Stomach (tissue), 9 donors: ENCODE data around the gene PRRT1B. TPM values are rescaled to one million over a fixed set of nuclear protein-coding genes. Genes with fewer than 3 reads are reported as not detected.

ENCODE experiments used
- DNase-seq, 2 donors: peaks; one replicate each; pipeline versions ENCODE4 v3.0.0 to v3.0.0-alpha.2; 2013 to 2019
- H3K27ac ChIP-seq, 5 donors: fragments of 200-600 bp in 4 of 5; sonication (generic) in 4 of 5; one replicate each; pipeline ENCODE4 v1.5.1; 2013 to 2019; ENCODE audit warnings: mild to moderate bottlenecking in 1 of 5, moderate library complexity in 1 of 5
- H3K27me3 ChIP-seq, 3 donors: fragments of 200-600 bp; sonication (generic); one replicate each; pipeline ENCODE4 v1.5.1; 2017 to 2019; ENCODE audit warnings: mixed run types in 1 of 3
- H3K36me3 ChIP-seq, 4 donors: fragments of 200-600 bp; sonication (generic); 1 replicate in 3 of 4; 2 replicates in 1 of 4; pipeline ENCODE4 v1.5.1; 2016 to 2019
- H3K4me1 ChIP-seq, 4 donors: fragments of 200-600 bp; sonication (generic); one replicate each; pipeline ENCODE4 v1.5.1; 2016 to 2019
- H3K4me3 ChIP-seq, 4 donors: fragments of 200-600 bp; sonication (generic) in 3 of 4; one replicate each; pipeline ENCODE4 v1.5.1; 2016 to 2019; ENCODE audit warnings: mild to moderate bottlenecking in 1 of 4
- H3K9me3 ChIP-seq, 4 donors: fragments of 200-600 bp; sonication (generic); one replicate each; pipeline ENCODE4 v1.5.1; 2016 to 2019
- EP300 ChIP-seq: sonication (generic); formaldehyde crosslinking; IDR thresholded peaks from one replicate; pipeline ENCODE4 v1.6.1; 2017; ENCODE audit warnings: antibody characterized with exemption
- POLR2A ChIP-seq, 4 donors: fragments of 450-650 bp; IDR thresholded peaks; one replicate each; pipeline ENCODE4 v1.6.1; 2016; ENCODE audit warnings: antibody characterized with exemption in 4 of 4, control low read depth in 2 of 4, mild to moderate bottlenecking in 1 of 4, moderate library complexity in 1 of 4
- POLR2AphosphoS5 ChIP-seq, 3 donors: sonication (generic); formaldehyde crosslinking; IDR thresholded peaks; one replicate each; pipeline ENCODE4 v1.6.1; 2016; ENCODE audit warnings: antibody characterized with exemption in 3 of 3
- WGBS, 5 donors: extraction: QIAGEN DNeasy Blood & Tissue Kit in 3 of 5; methylation state at CpG; one replicate each; pipeline versions ENCODE4 v1.1.5 to v1.1.7; 2013 to 2018; 5-methylcytosine and 5-hydroxymethylcytosine counted together
- intact Hi-C: fragments of 100-400 bp; cut with DNase I; formaldehyde crosslinking; loops from one replicate; pipeline ENCODE4 v1.15.1; 2023; ENCODE audit warnings: low total_unique reads
- polyA plus RNA-seq, 3 donors: library from polyadenylated mRNA; stranded (reverse); fragments of 200-250 nt; gene quantifications; one replicate each; pipeline ENCODE4 v1.2.3, GENCODE V29; 2013
- total RNA-seq, 5 donors: library from RNA; depleted of rRNA; stranded (reverse); fragments of >200 nt; gene quantifications; one replicate each; pipeline versions ENCODE4 v1.1.0 to v1.2.3, GENCODE V29; 2014 to 2016
- TF ChIP-seq, protein P1 (sequence below), 7 experiments: fragments of 450-650 bp in 4 of 7; fragments of 200-600 bp in 3 of 7; sonication (generic) in 3 of 7; IDR thresholded peaks; one replicate each; pipeline ENCODE4 v1.5.1; 2016 to 2019; ENCODE audit warnings: antibody characterized with exemption in 7 of 7, control low read depth in 2 of 7, mild to moderate bottlenecking in 1 of 7
- donor health status: healthy with polysubstance abuse.
- donor health status: Bipolar disorder and iron deficiency.
- donor health status: healthy.

PRRT1B gene
- total and polyA plus RNA-seq, 8 donors, result 0.48 to 10.9 (median 1.6) TPM; not detected in 2

DNA sequence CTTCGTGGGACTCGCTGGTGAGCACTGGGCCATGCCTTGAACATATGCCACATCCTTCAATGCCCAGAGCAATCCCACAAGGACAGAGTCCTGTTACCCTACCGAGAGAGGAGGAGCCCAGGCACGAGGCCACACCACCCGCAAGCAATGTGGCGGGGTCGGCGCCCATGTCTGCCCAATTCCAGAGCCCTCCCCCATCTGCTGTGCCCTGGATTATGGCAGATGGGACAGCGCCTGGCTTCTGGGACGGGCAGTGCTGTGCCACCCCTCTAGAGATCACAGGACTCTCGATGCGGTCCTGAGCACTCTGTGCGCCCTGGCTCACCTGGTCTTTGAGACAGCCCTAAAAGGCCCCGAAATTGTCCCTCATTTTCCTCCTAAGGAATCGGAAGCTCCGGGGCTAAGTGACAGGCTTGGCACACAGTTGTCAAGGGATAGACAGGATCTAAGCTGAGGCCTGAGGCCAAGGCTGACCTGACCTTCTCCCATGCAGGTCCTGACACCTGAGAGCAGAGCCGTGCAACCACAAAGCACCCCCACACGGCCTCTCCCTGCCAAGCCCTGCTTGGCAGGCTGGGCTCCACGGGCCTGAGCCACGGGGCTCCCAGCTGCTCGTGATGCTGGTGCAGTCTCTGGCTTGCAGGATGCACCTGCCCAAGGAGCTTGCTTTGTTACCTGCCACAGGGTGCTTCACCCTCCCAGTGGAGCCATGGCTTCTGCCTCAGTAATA, 48.8 kb downstream of the PRRT1B start:
- no peak overlapping the region for H3K27ac ChIP-seq
- H3K36me3 ChIP-seq, result peaks cover 48 to 97% (median 89%) of the 10 kb centered on the region in 4 donors
- intact Hi-C loops, result loop anchor here (5.0 kb wide), 1 partner anchor 148 kb away; the partner anchor contains the start of gene RAPGEF1

GRCh38 chr9:131594906-131595665, 49.8 kb downstream of the PRRT1B start:
- intact Hi-C loops, result loop anchor here (5.0 kb wide), 1 partner anchor 147 kb away; the partner anchor contains the start of gene RAPGEF1
- no peaks in the 10 kb centered on the region for H3K9me3 ChIP-seq
- no peak overlapping the region for H3K4me3 ChIP-seq
- 70 to 79% (median 78%) methylated on average over 14 to 20 of the region's 20 CpGs for WGBS, 5 donors
- DNase-seq, result no peak
- peaks cover 40 to 97% (median 88%) of the 10 kb centered on the region in 4 donors for H3K36me3 ChIP-seq
- H3K4me1 ChIP-seq, result peaks cover 0 to 34% (median 6%) of the 10 kb centered on the region in 4 donors
- no peaks in the 10 kb centered on the region for H3K27me3 ChIP-seq
- TF ChIP-seq, protein P1, sequence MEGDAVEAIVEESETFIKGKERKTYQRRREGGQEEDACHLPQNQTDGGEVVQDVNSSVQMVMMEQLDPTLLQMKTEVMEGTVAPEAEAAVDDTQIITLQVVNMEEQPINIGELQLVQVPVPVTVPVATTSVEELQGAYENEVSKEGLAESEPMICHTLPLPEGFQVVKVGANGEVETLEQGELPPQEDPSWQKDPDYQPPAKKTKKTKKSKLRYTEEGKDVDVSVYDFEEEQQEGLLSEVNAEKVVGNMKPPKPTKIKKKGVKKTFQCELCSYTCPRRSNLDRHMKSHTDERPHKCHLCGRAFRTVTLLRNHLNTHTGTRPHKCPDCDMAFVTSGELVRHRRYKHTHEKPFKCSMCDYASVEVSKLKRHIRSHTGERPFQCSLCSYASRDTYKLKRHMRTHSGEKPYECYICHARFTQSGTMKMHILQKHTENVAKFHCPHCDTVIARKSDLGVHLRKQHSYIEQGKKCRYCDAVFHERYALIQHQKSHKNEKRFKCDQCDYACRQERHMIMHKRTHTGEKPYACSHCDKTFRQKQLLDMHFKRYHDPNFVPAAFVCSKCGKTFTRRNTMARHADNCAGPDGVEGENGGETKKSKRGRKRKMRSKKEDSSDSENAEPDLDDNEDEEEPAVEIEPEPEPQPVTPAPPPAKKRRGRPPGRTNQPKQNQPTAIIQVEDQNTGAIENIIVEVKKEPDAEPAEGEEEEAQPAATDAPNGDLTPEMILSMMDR (IDR thresholded peaks at IDR 0.05), result no peak
- no peak for TF ChIP-seq POLR2AphosphoS5 (IDR thresholded peaks at IDR 0.05)
- no peak for TF ChIP-seq POLR2A (IDR thresholded peaks at IDR 0.05)
- TF ChIP-seq EP300, result no peak
- no peak overlapping the region for H3K27ac ChIP-seq

More for the DNA sequence above, 48.8 kb downstream of the PRRT1B start:
- no peak overlapping the region for H3K4me3 ChIP-seq
- no peaks in the 10 kb centered on the region for H3K9me3 ChIP-seq
- DNase-seq, result no peak
- TF ChIP-seq POLR2AphosphoS5 (IDR thresholded peaks at IDR 0.05) (no peak), POLR2A (IDR thresholded peaks at IDR 0.05) (no peak), EP300 (no peak)
- TF ChIP-seq, protein P1 (IDR thresholded peaks at IDR 0.05), result no peak
- H3K27me3 ChIP-seq, result no peaks in the 10 kb centered on the region
- peaks cover 0 to 34% (median 6%) of the 10 kb centered on the region in 4 donors for H3K4me1 ChIP-seq
- 81 to 93% (median 85%) methylated on average over 15 to 21 of the region's 21 CpGs for WGBS, 5 donors

DNA sequence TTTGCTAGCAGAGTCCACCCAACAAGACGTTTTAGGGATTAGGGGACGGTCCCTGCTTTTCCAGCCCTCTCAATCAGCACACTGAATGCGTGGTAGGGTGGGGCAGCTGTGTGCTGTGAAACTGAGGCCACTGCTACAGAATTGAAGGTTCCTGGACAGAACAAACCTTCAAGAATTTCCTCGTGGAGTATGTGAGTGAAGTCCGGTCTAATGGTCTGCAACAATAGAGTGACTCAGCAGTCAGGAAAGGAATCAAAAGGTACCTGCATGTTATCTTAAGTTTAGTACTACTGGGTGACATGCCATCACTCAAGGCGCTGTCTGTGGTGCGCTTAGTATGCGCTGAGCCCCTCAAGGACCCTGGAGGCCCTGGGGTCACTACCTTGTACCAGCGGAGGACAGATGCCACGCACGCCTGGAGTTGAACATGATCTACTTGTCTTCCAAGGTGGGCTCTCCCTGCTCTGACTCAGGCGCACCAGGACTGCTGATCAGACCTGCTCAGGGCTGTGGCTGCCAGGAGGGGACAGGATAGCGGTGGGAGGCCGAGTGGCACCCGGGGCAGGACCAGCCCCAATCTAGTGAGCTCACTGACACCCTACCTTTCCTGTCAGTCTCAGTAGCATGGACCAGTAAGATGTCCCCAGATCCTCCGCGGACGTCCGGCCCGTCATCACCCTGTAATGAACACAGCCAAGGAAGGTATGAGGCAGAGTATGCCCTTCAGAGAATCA, 50.5 kb downstream of the PRRT1B start:
- Histone ChIP-seq H3K9me3 (no peaks in the 10 kb centered on the region), H3K27me3 (no peaks in the 10 kb centered on the region), H3K36me3 (peaks cover 43 to 97% (median 89%) of the 10 kb centered on the region in 4 donors), H3K27ac (no peak overlapping the region), H3K4me1 (peaks cover 0 to 28% (median 4%) of the 10 kb centered on the region in 4 donors), H3K4me3 (no peak overlapping the region)
- whole genome bisulfite sequencing, 5 donors, result 82 to 87% (median 86%) methylated on average over 17 to 20 of the region's 20 CpGs
- TF ChIP-seq POLR2AphosphoS5 (IDR thresholded peaks at IDR 0.05) (no peak), EP300 (no peak), POLR2A (IDR thresholded peaks at IDR 0.05) (no peak)
- TF ChIP-seq, protein P1 (IDR thresholded peaks at IDR 0.05), result no peak
- intact Hi-C loops, result no loop called here
- DNase-seq, result no peak

DNA sequence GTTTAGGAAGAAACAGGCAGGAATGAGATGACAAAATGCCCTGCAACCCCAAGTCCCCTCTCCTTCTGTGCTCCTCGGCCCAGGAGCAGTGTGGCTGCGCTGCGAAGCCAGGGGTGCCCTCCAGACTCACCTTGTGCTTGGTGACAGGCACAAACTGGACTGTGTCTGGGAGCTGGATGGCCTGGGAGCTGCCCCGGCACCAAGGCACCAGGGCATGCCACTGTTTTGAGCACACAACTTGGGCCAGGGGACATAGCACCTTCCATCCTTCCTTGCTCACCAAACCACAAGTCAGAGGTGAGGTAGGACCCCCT, 51.1 kb downstream of the PRRT1B start:
- Histone ChIP-seq H3K4me1 (peaks cover 0 to 23% (median 2%) of the 10 kb centered on the region in 4 donors), H3K27me3 (no peaks in the 10 kb centered on the region), H3K4me3 (no peak overlapping the region), H3K36me3 (peaks cover 43 to 99% (median 93%) of the 10 kb centered on the region in 4 donors), H3K9me3 (no peaks in the 10 kb centered on the region), H3K27ac (no peak overlapping the region)
- TF ChIP-seq, protein P1 (IDR thresholded peaks at IDR 0.05), result no peak
- TF ChIP-seq POLR2AphosphoS5 (IDR thresholded peaks at IDR 0.05) (no peak), POLR2A (IDR thresholded peaks at IDR 0.05) (no peak)
- intact Hi-C loops, result no loop called here
- 91 to 98% (median 94%) methylated on average over 4 of the region's 4 CpGs for WGBS, 5 donors
- DNase-seq, result no peak
